K562 (cell line): ENCODE data around the gene FADS1. TPM values are rescaled to one million over a fixed set of nuclear protein-coding genes. Genes with fewer than 3 reads are reported as not detected.

ENCODE experiments used
- ATAC-seq: fragments of 200-7000 bp; cut with Tn5 transposase; 3 replicates; pipeline ENCODE4 v1.9.1; 2020; ENCODE audit warnings: moderate library complexity
- BruUV-seq: library from RNA; stranded (reverse); fragments of 400-500 nt; replicated peaks from 2 replicates; lab custom pipeline; 2021; lab: Mats Ljungman, UMichigan
- CTCF ChIA-PET: fragments of 300-600 bp; formaldehyde crosslinking; extraction: SDS; loops from one replicate; lab custom pipeline; 2021; ENCODE audit warnings: low intra/inter-chr PET ratio; lab: Yijun Ruan, JAX
- POLR2A ChIA-PET: fragments of 300-600, 350-650 bp; sonication (Branson Sonifier 250); formaldehyde crosslinking; extraction: SDS; loops from one replicate; lab custom pipeline; 2021; ENCODE audit warnings: antibody characterized with exemption, inconsistent platforms; lab: Yijun Ruan, JAX
- DNase-seq, 4 experiments: peaks; one replicate each; pipeline versions ENCODE4 v3.0.0 to v3.0.0-alpha.2; 2011 to 2018; ENCODE audit warnings: low spot score in 3 of 4, mixed read lengths in 3 of 4; ENCODE audit errors: extremely low read depth in 1 of 4
- FAIRE-seq: peaks from 2 replicates; lab custom pipeline; 2011; peaks lifted over from hg19 to GRCh38; lab: Jason Lieb, UNC
- H2AFZ ChIP-seq: 2 replicates; pipeline ENCODE4 v1.6.0; 2011; ENCODE audit warnings: low read depth, low read length, control low read depth, inconsistent platforms
- H3K27ac ChIP-seq: fragments of 200-600 bp; 3 replicates; pipeline ENCODE4 v1.8.0; 2011; ENCODE audit warnings: low read depth, mild to moderate bottlenecking, control low read depth, inconsistent platforms, low read length, moderate library complexity, mixed read lengths; ENCODE audit errors: extremely low read depth
- H3K27me3 ChIP-seq, 2 experiments: fragments of 300-600 bp in 1 of 2; 2 replicates in 1 of 2; 3 replicates in 1 of 2; pipeline versions ENCODE4 v1.6.0 to v1.8.0; 2011; ENCODE audit warnings: inconsistent platforms in 2 of 2, low read length in 2 of 2, mild to moderate bottlenecking in 1 of 2, mixed read lengths in 1 of 2, moderate library complexity in 1 of 2; ENCODE audit not compliant: control insufficient read depth in 2 of 2, insufficient read depth in 2 of 2
- H3K36me3 ChIP-seq: fragments of 300-600 bp; 3 replicates; pipeline ENCODE4 v1.8.0; 2011; ENCODE audit warnings: mild to moderate bottlenecking, low read length, inconsistent platforms; ENCODE audit not compliant: control insufficient read depth, insufficient read depth
- H3K4me1 ChIP-seq, 2 experiments: fragments of 200-600 bp in 1 of 2; replicated peaks in 1 of 2; 2 replicates in 1 of 2; 3 replicates in 1 of 2; pipeline versions ENCODE4 v1.5.1 to v1.8.0; 2011; ENCODE audit warnings: inconsistent platforms in 2 of 2, low read length in 2 of 2, mild to moderate bottlenecking in 1 of 2, mixed read lengths in 1 of 2, moderate library complexity in 1 of 2; ENCODE audit not compliant: control insufficient read depth in 2 of 2, insufficient read depth in 2 of 2
- H3K4me2 ChIP-seq: 2 replicates; pipeline ENCODE4 v1.6.1; 2011; ENCODE audit warnings: low read length, control low read depth, inconsistent platforms, mixed read lengths; ENCODE audit not compliant: insufficient read depth
- H3K4me3 ChIP-seq: fragments of 200-600 bp; sonication (generic), shearing (Covaris generic); 2 replicates; pipeline ENCODE4 v1.5.1; 2016; ENCODE audit warnings: control low read depth, inconsistent platforms
- H3K79me2 ChIP-seq: fragments of 200-600 bp; 3 replicates; pipeline ENCODE4 v1.8.0; 2011; ENCODE audit warnings: low read length, inconsistent platforms; ENCODE audit not compliant: control insufficient read depth, insufficient read depth
- H3K9ac ChIP-seq, 2 experiments: 2 replicates each; pipeline versions ENCODE4 v1.6.0 to v1.6.1; 2011; ENCODE audit warnings: low read depth in 2 of 2, low read length in 2 of 2, control low read depth in 1 of 2, inconsistent platforms in 1 of 2, mild to moderate bottlenecking in 1 of 2, mixed read lengths in 1 of 2; ENCODE audit not compliant: insufficient read depth in 1 of 2
- H3K9me1 ChIP-seq: one replicate; pipeline ENCODE4 v1.6.0; 2011; ENCODE audit warnings: inconsistent platforms, mild to moderate bottlenecking, low read length, moderate library complexity; ENCODE audit not compliant: control insufficient read depth, insufficient read depth
- H3K9me3 ChIP-seq: replicated peaks from 2 replicates; pipeline ENCODE4 v1.5.1; 2011; ENCODE audit warnings: low read depth, low read length, inconsistent platforms; ENCODE audit not compliant: control insufficient read depth, insufficient read depth
- H4K20me1 ChIP-seq: replicated peaks from 2 replicates; pipeline ENCODE4 v1.6.1; 2011; ENCODE audit warnings: low read length, inconsistent platforms, mixed read lengths; ENCODE audit not compliant: control insufficient read depth, insufficient read depth
- HDAC1 ChIP-seq, 2 experiments: fragments of 450-650 bp; IDR thresholded peaks; 2 replicates each; pipeline ENCODE4 v1.6.1; 2016 to 2017; ENCODE audit warnings: inconsistent platforms in 1 of 2, mild to moderate bottlenecking in 1 of 2, moderate library complexity in 1 of 2
- MCM5 ChIP-seq: fragments of 450-650 bp; IDR thresholded peaks from 2 replicates; pipeline ENCODE4 v1.6.1; 2016; ENCODE audit warnings: low read depth
- POLR3A ChIP-seq: IDR thresholded peaks from 2 replicates; pipeline ENCODE4 v1.6.1; 2011; ENCODE audit warnings: borderline replicate concordance, mild to moderate bottlenecking, moderate library complexity; ENCODE audit not compliant: insufficient read length, insufficient read depth; ENCODE audit errors: extremely low read depth
- ZEB2 ChIP-seq: fragments of 450-650 bp; IDR thresholded peaks from 2 replicates; pipeline ENCODE4 v1.6.1; 2016
- ZNF263 ChIP-seq: sonication (generic); formaldehyde crosslinking; IDR thresholded peaks from 2 replicates; pipeline ENCODE4 v1.8.0; 2022; ENCODE audit warnings: mild to moderate bottlenecking, missing genetic modification reagents, borderline replicate concordance
- ZNF324 ChIP-seq: fragments of 250-450 bp; sonication (Bioruptor Pico); IDR thresholded peaks from 2 replicates; pipeline ENCODE4 v1.4.0; 2020; ENCODE audit warnings: mild to moderate bottlenecking
- ZNF395 ChIP-seq: fragments of 200-800 bp; sonication (Bioruptor generic); IDR thresholded peaks from 2 replicates; pipeline ENCODE4 v1.6.1; 2017; ENCODE audit warnings: missing genetic modification characterization, missing compliant biosample characterization
- WGBS: fragments of 100-300 bp; shearing (Covaris generic); methylation state at CpG from one replicate; pipeline ENCODE4 v1.1.6; 2016; ENCODE audit warnings: low coverage, mixed read lengths; ENCODE audit not compliant: insufficient coverage; ENCODE audit errors: missing lambda C conversion rate; 5-methylcytosine and 5-hydroxymethylcytosine counted together
- in situ Hi-C: fragments of 300-500 bp; cut with MboI; formaldehyde crosslinking; loops from 4 replicates; pipeline ENCODE4 v1.15.0; 2018; ENCODE audit warnings: inconsistent platforms, mixed read lengths
- intact Hi-C: fragments of 100-400 bp; cut with micrococcal nuclease; formaldehyde crosslinking; loops from 2 replicates; pipeline ENCODE4 v1.14.2; 2022
- polyA plus RNA-seq, 8 experiments: library from polyadenylated mRNA; depleted of rRNA in 4 of 8; stranded (reverse) in 5 of 8; unstranded in 3 of 8; fragments of >200 nt; fragmentation: Nextera tagmentation in 2 of 8; fragmentation: Illumina TruSeq in 1 of 8; extraction: Ambion mirVana in 2 of 8; extraction: Trizol in 1 of 8; gene quantifications; 2 replicates each; pipeline versions ENCODE4 v1.2.1 to v1.2.3, GENCODE V29; 2011 to 2014; ENCODE audit warnings: inconsistent platforms in 1 of 8, missing spikeins in 1 of 8
- total RNA-seq, 7 experiments: library from RNA; depleted of rRNA in 6 of 7; stranded (reverse); fragments of >200 nt in 6 of 7; fragmentation: Illumina TruSeq in 2 of 7; extraction: Trizol in 2 of 7; gene quantifications; 2 replicates each; pipeline versions ENCODE4 v1.2.1 to v1.2.3, GENCODE V29; 2011 to 2021; ENCODE audit warnings: low replicate concordance in 1 of 7

FADS1 gene
- total and polyA plus RNA-seq, 9 of the 15 experiments (the other 6 are each of a cell fraction or from before 2014, with no cell fraction given), result 110 to 864 (median 364) TPM

- POLR2A ChIA-PET, result interaction anchor here (0.9 kb wide), 2 partner anchors 13 to 33 kb away, joined by 3 to 4 read pairs; no protein-coding TSS in a partner anchor
- intact Hi-C loops (no loop called here), in situ Hi-C loops (no loop called here)
- peaks cover 0 to 66% of the 10 kb centered on the region in 2 experiments; a peak in 2 of 5 replicates for H3K4me1 ChIP-seq
- CTCF ChIA-PET, result no interaction called here
- H3K9ac ChIP-seq, result peak overlapping the region in 1 of 2 experiments; percentile 50; a peak in 1 of 4 replicates
- H2AFZ ChIP-seq, result no peak overlapping the region
- no TSS peak for BruUV-seq
- no peaks in the 10 kb centered on the region for H3K79me2 ChIP-seq
- no peaks in the 10 kb centered on the region for H3K9me3 ChIP-seq
- TF ChIP-seq HDAC1 (IDR thresholded peaks at IDR 0.05) (no peak), ZNF324 (no peak), MCM5 (no peak), ZNF263 (peak; percentile 64; the same call in 1 of the 2 replicates), ZNF395 (CRISPR knock-in tag) (no peak), POLR3A (no peak), ZEB2 (no peak)
- no peak for FAIRE-seq
- no peaks in the 10 kb centered on the region for H3K9me1 ChIP-seq
- no peak for DNase-seq
- no peak overlapping the region for H3K4me3 ChIP-seq
- no peak overlapping the region for H3K4me2 ChIP-seq
- no peaks in the 10 kb centered on the region for H4K20me1 ChIP-seq
- 67% methylated on average over 4 of the region's 7 CpGs for WGBS
- H3K36me3 ChIP-seq, result peaks cover 2% of the 10 kb centered on the region; the same call in 1 of the 3 replicates
- H3K27me3 ChIP-seq, result no peaks in the 10 kb centered on the region
- ATAC-seq, result no peak
- H3K27ac ChIP-seq, result no peak overlapping the region
These were observed 44.8 kb downstream of the FADS1 start for GRCh38 chr11:61771985-61772455.
